Measurements from ENCODE around the gene HFE.
"Not testable (repeated sequence)": the region's sequence is repeated elsewhere in the genome, so short reads cannot be mapped to it uniquely, and the experiment has no call there.

HFE gene

DNA sequence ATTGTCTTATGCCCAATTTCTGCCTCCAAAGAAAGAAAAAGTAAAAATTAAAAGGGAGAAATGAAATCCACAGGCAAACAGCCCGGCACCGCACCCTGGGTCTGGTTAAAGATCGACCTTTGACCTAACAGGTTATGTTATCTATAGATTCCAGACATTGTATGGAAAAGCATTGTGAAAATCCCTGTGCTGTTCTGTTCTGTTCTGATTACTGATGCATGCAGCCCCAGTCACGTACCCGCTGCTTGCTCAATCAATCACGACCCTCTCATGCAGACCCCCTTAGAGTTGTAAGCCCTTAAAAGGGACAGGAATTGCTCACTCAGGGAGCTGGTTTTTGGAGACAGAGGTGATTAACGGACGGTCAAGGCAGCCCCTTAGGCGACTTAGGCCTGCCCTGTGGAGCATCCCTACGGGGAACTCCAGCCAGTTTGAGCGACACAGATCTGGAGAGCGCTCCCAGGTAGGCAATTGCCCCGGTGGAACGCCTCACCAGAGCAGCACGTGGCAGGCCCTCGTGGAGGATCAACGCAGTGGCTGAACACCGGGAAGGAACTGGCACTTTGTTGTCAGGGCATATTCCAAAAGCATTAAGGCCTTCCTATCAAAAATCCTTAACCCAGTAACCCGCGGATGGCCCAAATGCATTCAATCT, 12.0 kb upstream of the HFE start:
- Histone ChIP-seq H3K36me3 (ENCODE audit: insufficient read depth, low read length) (no peaks in the 10 kb centered on the region), H3K9ac (ENCODE audit: insufficient read length) (no peak overlapping the region), H3K27ac (no peak overlapping the region), H3K4me3 (no peak overlapping the region), H3K9me3 (ENCODE audit: low read depth, low read length) (no peaks in the 10 kb centered on the region)
- TF ChIP-seq POLR2AphosphoS5 (IDR thresholded peaks at IDR 0.05; ENCODE audit: borderline replicate concordance, low read depth, low read length) (no peak), FOXP2 (optimal IDR thresholded peaks at IDR 0.05; ENCODE audit: control extremely low read depth, extremely low read length, insufficient read depth) (no peak), EZH2 (IDR thresholded peaks at IDR 0.05) (no peak)
- DNase-seq (ENCODE audit: low read depth, low spot score), result no peak

DNA sequence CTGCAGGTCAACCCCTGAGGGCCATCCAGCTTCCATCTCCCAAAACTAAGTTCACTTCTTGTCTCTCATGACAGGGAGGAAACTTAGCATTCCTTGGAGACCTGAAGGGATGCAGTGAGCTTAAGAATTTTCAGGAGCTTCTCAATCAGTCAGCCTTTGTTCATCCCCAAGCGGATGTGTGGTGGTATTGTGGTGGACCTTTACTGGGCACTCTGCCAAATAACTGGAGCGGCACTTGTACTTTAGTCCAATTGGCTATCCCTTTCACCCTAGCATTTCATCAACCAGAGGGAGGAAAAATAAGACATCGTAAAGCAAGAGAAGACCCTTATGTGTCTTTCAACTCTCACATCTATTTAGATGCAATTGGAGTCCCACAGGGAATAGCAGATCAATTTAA, 9.2 kb upstream of the HFE start:
- not testable (repeated sequence) for H3K4me3 ChIP-seq; H3K27ac ChIP-seq; DNase-seq (ENCODE audit: low read depth, low spot score)

DNA sequence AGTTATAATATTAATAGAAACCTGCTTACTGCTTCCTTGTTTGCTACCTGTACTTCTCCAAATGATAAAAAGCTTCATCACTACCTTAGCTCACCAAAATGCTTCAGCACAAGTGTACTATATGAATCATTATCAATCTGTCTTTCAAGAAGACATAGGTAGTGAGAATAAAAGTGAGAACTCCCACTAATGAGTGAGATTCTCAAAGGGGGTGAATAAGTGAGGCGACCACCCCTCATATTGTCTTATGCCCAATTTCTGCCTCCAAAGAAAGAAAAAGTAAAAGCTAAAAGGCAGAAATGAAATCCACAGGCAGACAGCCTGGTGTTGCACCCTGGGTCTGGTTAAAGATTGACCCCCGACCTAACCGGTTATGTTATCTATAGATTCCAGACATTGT, 6.1 kb upstream of the HFE start:
- not testable (repeated sequence) for H3K27ac ChIP-seq; H3K9ac ChIP-seq (ENCODE audit: insufficient read length); H3K4me3 ChIP-seq; H3K36me3 ChIP-seq (ENCODE audit: insufficient read depth, low read length); H3K9me3 ChIP-seq (ENCODE audit: low read depth, low read length); DNase-seq (ENCODE audit: low read depth, low spot score)

More for the DNA sequence above, 9.2 kb upstream of the HFE start:
- H3K9ac ChIP-seq (ENCODE audit: insufficient read length); H3K36me3 ChIP-seq (ENCODE audit: insufficient read depth, low read length); H3K9me3 ChIP-seq (ENCODE audit: low read depth, low read length): not testable (repeated sequence)

DNA sequence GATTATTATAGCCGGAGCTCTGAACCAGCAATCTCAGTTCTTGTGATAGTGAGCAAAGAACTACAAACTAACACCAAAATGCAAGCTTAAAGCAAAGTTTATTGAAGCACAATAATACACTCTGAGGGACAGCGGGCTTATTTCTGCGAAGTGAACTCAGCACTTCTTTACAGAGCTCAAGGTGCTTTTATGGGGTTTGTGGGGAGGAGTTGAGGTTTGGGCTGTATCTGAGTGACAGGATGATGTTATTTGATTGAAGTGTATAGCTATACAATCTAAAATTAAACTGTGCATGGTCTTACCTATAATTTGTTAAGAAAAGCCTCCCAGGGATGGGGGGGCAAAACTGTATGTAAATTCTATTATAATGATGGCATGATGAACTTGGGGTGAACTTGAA, 1.0 kb upstream of the HFE start:
- H3K9ac ChIP-seq (ENCODE audit: insufficient read length), result no peak overlapping the region
- no peaks in the 10 kb centered on the region for H3K9me3 ChIP-seq (ENCODE audit: low read depth, low read length)
- TF ChIP-seq POLR2AphosphoS5 (IDR thresholded peaks at IDR 0.05; ENCODE audit: borderline replicate concordance, low read depth, low read length) (no peak), FOXP2 (optimal IDR thresholded peaks at IDR 0.05; ENCODE audit: control extremely low read depth, extremely low read length, insufficient read depth) (no peak), EZH2 (IDR thresholded peaks at IDR 0.05) (no peak)
- DNase-seq (ENCODE audit: low read depth, low spot score), result no peak
- H3K27ac ChIP-seq, result no peak overlapping the region
- no peak overlapping the region for H3K4me3 ChIP-seq
- no peaks in the 10 kb centered on the region for H3K36me3 ChIP-seq (ENCODE audit: insufficient read depth, low read length)

DNA sequence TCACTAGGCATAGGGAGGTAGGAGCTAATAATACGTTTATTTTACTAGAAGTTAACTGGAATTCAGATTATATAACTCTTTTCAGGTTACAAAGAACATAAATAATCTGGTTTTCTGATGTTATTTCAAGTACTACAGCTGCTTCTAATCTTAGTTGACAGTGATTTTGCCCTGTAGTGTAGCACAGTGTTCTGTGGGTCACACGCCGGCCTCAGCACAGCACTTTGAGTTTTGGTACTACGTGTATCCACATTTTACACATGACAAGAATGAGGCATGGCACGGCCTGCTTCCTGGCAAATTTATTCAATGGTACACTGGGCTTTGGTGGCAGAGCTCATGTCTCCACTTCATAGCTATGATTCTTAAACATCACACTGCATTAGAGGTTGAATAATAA, 1.1 kb downstream of the HFE start:
- no peaks in the 10 kb centered on the region for H3K36me3 ChIP-seq (ENCODE audit: insufficient read depth, low read length)
- H3K27ac ChIP-seq, result peak overlapping the region; percentile 62
- DNase-seq (ENCODE audit: low read depth, low spot score), result no peak
- H3K4me3 ChIP-seq, result peak overlapping the region; percentile 67
- TF ChIP-seq POLR2AphosphoS5 (IDR thresholded peaks at IDR 0.05; ENCODE audit: borderline replicate concordance, low read depth, low read length), result no peak
- TF ChIP-seq FOXP2 (optimal IDR thresholded peaks at IDR 0.05; ENCODE audit: control extremely low read depth, extremely low read length, insufficient read depth), result no peak
- no peak for TF ChIP-seq EZH2 (IDR thresholded peaks at IDR 0.05)
- peak overlapping the region; percentile 31 for H3K9ac ChIP-seq (ENCODE audit: insufficient read length)
- no peaks in the 10 kb centered on the region for H3K9me3 ChIP-seq (ENCODE audit: low read depth, low read length)

DNA sequence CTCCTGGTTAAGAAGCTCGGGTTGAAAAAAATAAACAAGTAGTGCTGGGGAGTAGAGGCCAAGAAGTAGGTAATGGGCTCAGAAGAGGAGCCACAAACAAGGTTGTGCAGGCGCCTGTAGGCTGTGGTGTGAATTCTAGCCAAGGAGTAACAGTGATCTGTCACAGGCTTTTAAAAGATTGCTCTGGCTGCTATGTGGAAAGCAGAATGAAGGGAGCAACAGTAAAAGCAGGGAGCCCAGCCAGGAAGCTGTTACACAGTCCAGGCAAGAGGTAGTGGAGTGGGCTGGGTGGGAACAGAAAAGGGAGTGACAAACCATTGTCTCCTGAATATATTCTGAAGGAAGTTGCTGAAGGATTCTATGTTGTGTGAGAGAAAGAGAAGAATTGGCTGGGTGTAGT, 2.0 kb downstream of the HFE start:
- H3K9ac ChIP-seq (ENCODE audit: insufficient read length), result no peak overlapping the region
- no peak overlapping the region for H3K4me3 ChIP-seq
- H3K36me3 ChIP-seq (ENCODE audit: insufficient read depth, low read length), result no peaks in the 10 kb centered on the region
- no peak for DNase-seq (ENCODE audit: low read depth, low spot score)
- no peak overlapping the region for H3K27ac ChIP-seq
- H3K9me3 ChIP-seq (ENCODE audit: low read depth, low read length), result no peaks in the 10 kb centered on the region
- TF ChIP-seq FOXP2 (optimal IDR thresholded peaks at IDR 0.05; ENCODE audit: control extremely low read depth, extremely low read length, insufficient read depth) (no peak), POLR2AphosphoS5 (IDR thresholded peaks at IDR 0.05; ENCODE audit: borderline replicate concordance, low read depth, low read length) (no peak), EZH2 (IDR thresholded peaks at IDR 0.05) (no peak)

DNA sequence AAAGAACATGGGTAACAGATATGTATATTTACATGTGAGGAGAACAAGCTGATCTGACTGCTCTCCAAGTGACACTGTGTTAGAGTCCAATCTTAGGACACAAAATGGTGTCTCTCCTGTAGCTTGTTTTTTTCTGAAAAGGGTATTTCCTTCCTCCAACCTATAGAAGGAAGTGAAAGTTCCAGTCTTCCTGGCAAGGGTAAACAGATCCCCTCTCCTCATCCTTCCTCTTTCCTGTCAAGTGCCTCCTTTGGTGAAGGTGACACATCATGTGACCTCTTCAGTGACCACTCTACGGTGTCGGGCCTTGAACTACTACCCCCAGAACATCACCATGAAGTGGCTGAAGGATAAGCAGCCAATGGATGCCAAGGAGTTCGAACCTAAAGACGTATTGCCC, 5.2 kb downstream of the HFE start:
- H3K36me3 ChIP-seq (ENCODE audit: insufficient read depth, low read length), result no peaks in the 10 kb centered on the region
- no peak for DNase-seq (ENCODE audit: low read depth, low spot score)
- H3K4me3 ChIP-seq, result no peak overlapping the region
- H3K27ac ChIP-seq, result no peak overlapping the region
- H3K9me3 ChIP-seq (ENCODE audit: low read depth, low read length), result no peaks in the 10 kb centered on the region
- TF ChIP-seq POLR2AphosphoS5 (IDR thresholded peaks at IDR 0.05; ENCODE audit: borderline replicate concordance, low read depth, low read length), result no peak
- H3K9ac ChIP-seq (ENCODE audit: insufficient read length), result no peak overlapping the region

DNA sequence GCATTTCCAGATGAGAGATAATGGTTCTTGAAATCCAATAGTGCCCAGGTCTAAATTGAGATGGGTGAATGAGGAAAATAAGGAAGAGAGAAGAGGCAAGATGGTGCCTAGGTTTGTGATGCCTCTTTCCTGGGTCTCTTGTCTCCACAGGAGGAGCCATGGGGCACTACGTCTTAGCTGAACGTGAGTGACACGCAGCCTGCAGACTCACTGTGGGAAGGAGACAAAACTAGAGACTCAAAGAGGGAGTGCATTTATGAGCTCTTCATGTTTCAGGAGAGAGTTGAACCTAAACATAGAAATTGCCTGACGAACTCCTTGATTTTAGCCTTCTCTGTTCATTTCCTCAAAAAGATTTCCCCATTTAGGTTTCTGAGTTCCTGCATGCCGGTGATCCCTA, 6.8 kb downstream of the HFE start:
- Histone ChIP-seq H3K27ac (no peak overlapping the region), H3K9me3 (ENCODE audit: low read depth, low read length) (no peaks in the 10 kb centered on the region), H3K36me3 (ENCODE audit: insufficient read depth, low read length) (no peaks in the 10 kb centered on the region), H3K4me3 (no peak overlapping the region), H3K9ac (ENCODE audit: insufficient read length) (no peak overlapping the region)
- DNase-seq (ENCODE audit: low read depth, low spot score), result no peak
- TF ChIP-seq EZH2 (IDR thresholded peaks at IDR 0.05) (no peak), POLR2AphosphoS5 (IDR thresholded peaks at IDR 0.05; ENCODE audit: borderline replicate concordance, low read depth, low read length) (no peak), FOXP2 (optimal IDR thresholded peaks at IDR 0.05; ENCODE audit: control extremely low read depth, extremely low read length, insufficient read depth) (no peak)

DNA sequence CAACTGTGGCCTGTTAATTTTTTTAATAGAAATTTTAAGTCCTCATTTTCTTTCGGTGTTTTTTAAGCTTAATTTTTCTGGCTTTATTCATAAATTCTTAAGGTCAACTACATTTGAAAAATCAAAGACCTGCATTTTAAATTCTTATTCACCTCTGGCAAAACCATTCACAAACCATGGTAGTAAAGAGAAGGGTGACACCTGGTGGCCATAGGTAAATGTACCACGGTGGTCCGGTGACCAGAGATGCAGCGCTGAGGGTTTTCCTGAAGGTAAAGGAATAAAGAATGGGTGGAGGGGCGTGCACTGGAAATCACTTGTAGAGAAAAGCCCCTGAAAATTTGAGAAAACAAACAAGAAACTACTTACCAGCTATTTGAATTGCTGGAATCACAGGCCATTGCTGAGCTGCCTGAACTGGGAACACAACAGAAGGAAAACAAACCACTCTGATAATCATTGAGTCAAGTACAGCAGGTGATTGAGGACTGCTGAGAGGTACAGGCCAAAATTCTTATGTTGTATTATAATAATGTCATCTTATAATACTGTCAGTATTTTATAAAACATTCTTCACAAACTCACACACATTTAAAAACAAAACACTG, 10.1 kb downstream of the HFE start:
- no peaks in the 10 kb centered on the region for H3K36me3 ChIP-seq (ENCODE audit: insufficient read depth, low read length)
- H3K9ac ChIP-seq (ENCODE audit: insufficient read length), result no peak overlapping the region
- no peaks in the 10 kb centered on the region for H3K9me3 ChIP-seq (ENCODE audit: low read depth, low read length)
- no peak for DNase-seq (ENCODE audit: low read depth, low spot score)
- TF ChIP-seq POLR2AphosphoS5 (IDR thresholded peaks at IDR 0.05; ENCODE audit: borderline replicate concordance, low read depth, low read length) (no peak), FOXP2 (optimal IDR thresholded peaks at IDR 0.05; ENCODE audit: control extremely low read depth, extremely low read length, insufficient read depth) (no peak), EZH2 (IDR thresholded peaks at IDR 0.05) (no peak)
- H3K4me3 ChIP-seq, result peak overlapping the region; percentile 26; the same call in 1 of the 2 replicates
- H3K27ac ChIP-seq, result no peak overlapping the region; the same call in 1 of the 2 replicates
